ENCODE results near the gene ZBTB20. TPM values are rescaled to one million over a fixed set of nuclear protein-coding genes. Genes with fewer than 3 reads are reported as not detected.

Gene ZBTB20
- total RNA-seq, 1 experiment from 2014 or later: 3.7 TPM

DNA sequence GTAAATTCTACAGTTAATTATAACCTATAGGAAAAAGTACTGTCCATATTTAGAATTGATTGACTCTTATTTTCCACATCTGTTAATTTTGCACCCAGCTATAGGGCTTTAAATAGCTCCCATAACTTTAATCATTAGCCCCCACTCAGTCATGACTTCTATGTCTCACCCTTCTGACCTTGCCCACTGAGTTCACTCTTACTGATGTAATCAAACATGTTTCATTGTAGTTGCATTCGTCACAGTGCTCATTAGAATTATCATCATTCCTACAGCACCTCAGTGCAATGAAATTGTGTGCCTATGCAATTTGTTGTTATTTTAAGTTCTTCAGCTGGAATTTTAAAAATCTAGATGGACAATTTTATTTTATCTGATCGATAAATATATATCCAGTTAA, 701.9 kb downstream of the ZBTB20 start:
- Histone ChIP-seq H3K4me2 (ENCODE audit: low read length) (no peak overlapping the region), H3K27me3 (ENCODE audit: low read length) (peaks cover 9% of the 10 kb centered on the region; the same call in 1 of the 2 replicates), H3K9me2 (replicated peaks; ENCODE audit: low read length) (no peaks in the 10 kb centered on the region), H3K9me3 (ENCODE audit: low read length) (no peaks in the 10 kb centered on the region), H3K4me1 (ENCODE audit: insufficient read depth, low read length) (no peaks in the 10 kb centered on the region), H2AFZ (ENCODE audit: low read length) (no peak overlapping the region), H3K4me3 (ENCODE audit: low read length) (no peak overlapping the region), H3K27ac (ENCODE audit: low read length) (no peak overlapping the region), H3K36me3 (ENCODE audit: low read depth, low read length) (no peaks in the 10 kb centered on the region), H3K9ac (ENCODE audit: low read length) (no peak overlapping the region), H3K79me2 (ENCODE audit: low read length) (no peaks in the 10 kb centered on the region), H4K20me1 (ENCODE audit: low read length) (no peaks in the 10 kb centered on the region), H3F3A (ENCODE audit: low read length, unreplicated experiment) (no peaks in the 10 kb centered on the region)
- ChIA-PET POLR2A (ENCODE audit: unreplicated experiment) (no interaction called here), CTCF (no interaction called here)
- ATAC-seq: no peak
- no peak for DNase-seq
- TF ChIP-seq, protein P1, sequence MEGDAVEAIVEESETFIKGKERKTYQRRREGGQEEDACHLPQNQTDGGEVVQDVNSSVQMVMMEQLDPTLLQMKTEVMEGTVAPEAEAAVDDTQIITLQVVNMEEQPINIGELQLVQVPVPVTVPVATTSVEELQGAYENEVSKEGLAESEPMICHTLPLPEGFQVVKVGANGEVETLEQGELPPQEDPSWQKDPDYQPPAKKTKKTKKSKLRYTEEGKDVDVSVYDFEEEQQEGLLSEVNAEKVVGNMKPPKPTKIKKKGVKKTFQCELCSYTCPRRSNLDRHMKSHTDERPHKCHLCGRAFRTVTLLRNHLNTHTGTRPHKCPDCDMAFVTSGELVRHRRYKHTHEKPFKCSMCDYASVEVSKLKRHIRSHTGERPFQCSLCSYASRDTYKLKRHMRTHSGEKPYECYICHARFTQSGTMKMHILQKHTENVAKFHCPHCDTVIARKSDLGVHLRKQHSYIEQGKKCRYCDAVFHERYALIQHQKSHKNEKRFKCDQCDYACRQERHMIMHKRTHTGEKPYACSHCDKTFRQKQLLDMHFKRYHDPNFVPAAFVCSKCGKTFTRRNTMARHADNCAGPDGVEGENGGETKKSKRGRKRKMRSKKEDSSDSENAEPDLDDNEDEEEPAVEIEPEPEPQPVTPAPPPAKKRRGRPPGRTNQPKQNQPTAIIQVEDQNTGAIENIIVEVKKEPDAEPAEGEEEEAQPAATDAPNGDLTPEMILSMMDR (conservative IDR thresholded peaks at IDR 0.05; ENCODE audit: low read depth, low read length): no peak
- TF ChIP-seq EZH2 (IDR thresholded peaks at IDR 0.05; ENCODE audit: low read length, unreplicated experiment) (no peak), EZH2phosphoT487 (IDR thresholded peaks at IDR 0.05; ENCODE audit: borderline replicate concordance, low read length) (no peak)
- intact Hi-C loops (cut with micrococcal nuclease): no loop called here
- no TSS peak for BruUV-seq (replicated peaks)

DNA sequence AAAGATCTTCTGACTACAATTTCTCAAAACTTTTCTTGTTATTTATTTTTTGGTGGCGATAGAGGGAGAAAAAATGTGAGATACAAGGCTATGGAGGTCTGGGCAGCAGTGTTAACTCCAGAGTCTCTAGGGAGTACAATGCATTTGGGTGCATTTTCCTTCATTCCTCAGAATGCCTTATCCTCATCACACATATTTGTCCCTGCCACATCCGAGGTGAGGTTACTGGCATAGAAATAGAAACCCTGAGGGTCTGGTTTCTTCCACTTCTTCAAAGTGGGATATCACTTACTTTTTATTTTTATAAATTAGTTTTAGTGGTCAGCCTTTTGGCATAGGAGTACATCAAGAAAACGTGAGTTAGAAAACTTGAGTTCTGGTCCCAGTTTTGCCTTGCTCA, 702.9 kb downstream of the ZBTB20 start:
- BruUV-seq (replicated peaks): no TSS peak
- ChIA-PET POLR2A (ENCODE audit: unreplicated experiment) (no interaction called here), CTCF (no interaction called here)
- H3K9me3 ChIP-seq (ENCODE audit: low read length): no peaks in the 10 kb centered on the region
- no peak overlapping the region for H3K4me3 ChIP-seq (ENCODE audit: low read length)
- no peaks in the 10 kb centered on the region for H4K20me1 ChIP-seq (ENCODE audit: low read length)
- no peak overlapping the region for H2AFZ ChIP-seq (ENCODE audit: low read length)
- H3K27me3 ChIP-seq (ENCODE audit: low read length): peaks cover 8% of the 10 kb centered on the region; the same call in 1 of the 2 replicates
- H3K79me2 ChIP-seq (ENCODE audit: low read length): no peaks in the 10 kb centered on the region
- no peak overlapping the region for H3K9ac ChIP-seq (ENCODE audit: low read length)
- H3F3A ChIP-seq (ENCODE audit: low read length, unreplicated experiment): no peaks in the 10 kb centered on the region
- H3K36me3 ChIP-seq (ENCODE audit: low read depth, low read length): no peaks in the 10 kb centered on the region
- no peak overlapping the region for H3K4me2 ChIP-seq (ENCODE audit: low read length)
- intact Hi-C loops (cut with micrococcal nuclease): no loop called here
- no peaks in the 10 kb centered on the region for H3K9me2 ChIP-seq (replicated peaks; ENCODE audit: low read length)
- H3K27ac ChIP-seq (ENCODE audit: low read length): no peak overlapping the region
- DNase-seq (no peak), ATAC-seq (no peak)
- no peak for TF ChIP-seq EZH2 (IDR thresholded peaks at IDR 0.05; ENCODE audit: low read length, unreplicated experiment)
- TF ChIP-seq EZH2phosphoT487 (IDR thresholded peaks at IDR 0.05; ENCODE audit: borderline replicate concordance, low read length): no peak
- TF ChIP-seq, protein P1 (conservative IDR thresholded peaks at IDR 0.05; ENCODE audit: low read depth, low read length): no peak
- H3K4me1 ChIP-seq (ENCODE audit: insufficient read depth, low read length): no peaks in the 10 kb centered on the region

DNA sequence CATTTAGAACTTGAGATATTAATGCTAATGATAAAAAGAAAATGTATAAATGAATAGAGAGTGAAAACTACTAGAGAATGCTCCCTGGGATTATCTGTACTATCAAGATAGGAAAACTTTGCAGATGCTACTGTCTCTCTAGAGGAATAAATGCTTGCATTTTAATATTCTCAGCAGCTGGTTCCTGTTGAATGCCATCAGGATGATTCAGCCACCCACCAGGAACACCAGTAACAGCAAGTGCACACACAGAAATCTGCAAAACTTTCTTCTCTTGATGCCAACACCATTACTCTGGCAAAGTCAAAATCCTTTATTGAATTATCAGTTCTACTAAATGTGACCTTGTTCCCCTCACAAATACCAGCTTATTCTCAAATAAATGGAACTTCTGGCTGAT, 704.8 kb downstream of the ZBTB20 start:
- TF ChIP-seq EZH2 (IDR thresholded peaks at IDR 0.05; ENCODE audit: low read length, unreplicated experiment) (no peak), EZH2phosphoT487 (IDR thresholded peaks at IDR 0.05; ENCODE audit: borderline replicate concordance, low read length) (no peak)
- TF ChIP-seq, protein P1 (conservative IDR thresholded peaks at IDR 0.05; ENCODE audit: low read depth, low read length): no peak
- ChIA-PET POLR2A (ENCODE audit: unreplicated experiment) (no interaction called here), CTCF (interaction anchor here (1.0 kb wide), 1 partner anchor 9 kb away, joined by 5 read pairs; no protein-coding TSS in a partner anchor)
- H2AFZ ChIP-seq (ENCODE audit: low read length): no peak overlapping the region
- H3K9ac ChIP-seq (ENCODE audit: low read length): no peak overlapping the region
- H3K79me2 ChIP-seq (ENCODE audit: low read length): no peaks in the 10 kb centered on the region
- intact Hi-C loops (cut with micrococcal nuclease): no loop called here
- no peaks in the 10 kb centered on the region for H3K9me2 ChIP-seq (replicated peaks; ENCODE audit: low read length)
- no peak overlapping the region for H3K4me2 ChIP-seq (ENCODE audit: low read length)
- H3K27ac ChIP-seq (ENCODE audit: low read length): no peak overlapping the region
- no peaks in the 10 kb centered on the region for H3F3A ChIP-seq (ENCODE audit: low read length, unreplicated experiment)
- BruUV-seq (replicated peaks): no TSS peak
- H3K9me3 ChIP-seq (ENCODE audit: low read length): no peaks in the 10 kb centered on the region
- no peaks in the 10 kb centered on the region for H4K20me1 ChIP-seq (ENCODE audit: low read length)
- DNase-seq (peak; percentile 15), ATAC-seq (peak; percentile 67)
- H3K36me3 ChIP-seq (ENCODE audit: low read depth, low read length): no peaks in the 10 kb centered on the region
- no peaks in the 10 kb centered on the region for H3K27me3 ChIP-seq (ENCODE audit: low read length)
- no peaks in the 10 kb centered on the region for H3K4me1 ChIP-seq (ENCODE audit: insufficient read depth, low read length)
- H3K4me3 ChIP-seq (ENCODE audit: low read length): no peak overlapping the region

Data from PC-3 (cell line).